HepG2 (cell line): ENCODE data around the gene TERC. TPM values are rescaled to one million over a fixed set of nuclear protein-coding genes. Genes with fewer than 3 reads are reported as not detected.

Experiments used
- CCDC6 ChIP-seq: sonication (generic); formaldehyde crosslinking; IDR thresholded peaks from 2 replicates; pipeline ENCODE4 v1.8.1; 2022; ENCODE audit warnings: mild to moderate bottlenecking, missing genetic modification reagents, moderate library complexity
- KDM2A ChIP-seq: sonication (generic); formaldehyde crosslinking; IDR thresholded peaks from 2 replicates; pipeline ENCODE4 v1.4.0; 2020; ENCODE audit warnings: low read depth, missing genetic modification reagents, borderline replicate concordance
- MYC ChIP-seq: sonication (generic); formaldehyde crosslinking; IDR thresholded peaks from 2 replicates; pipeline ENCODE4 v1.9.0; 2021; ENCODE audit warnings: missing genetic modification reagents, borderline replicate concordance
- PRMT3 ChIP-seq: sonication (generic); formaldehyde crosslinking; IDR thresholded peaks from 2 replicates; pipeline ENCODE4 v1.8.1; 2022; ENCODE audit warnings: low read depth, mild to moderate bottlenecking, moderate library complexity, missing genetic modification reagents, borderline replicate concordance
- RBM39 ChIP-seq: fragments of 200-400 bp; formaldehyde crosslinking; IDR thresholded peaks from one replicate; pipeline ENCODE4 v1.6.1; 2018; ENCODE audit warnings: antibody characterized with exemption, mild to moderate bottlenecking, low read depth, low read length; ENCODE audit not compliant: poor library complexity, severe bottlenecking
- SALL1 ChIP-seq: sonication (generic); formaldehyde crosslinking; IDR thresholded peaks from 2 replicates; pipeline ENCODE4 v1.8.0; 2022; ENCODE audit warnings: mild to moderate bottlenecking, missing genetic modification reagents
- XRCC5 ChIP-seq: fragments of 200-400 bp; formaldehyde crosslinking; optimal IDR thresholded peaks from 2 replicates; pipeline ENCODE3; 2017; ENCODE audit warnings: mild to moderate bottlenecking, low read length
- ZFP62 ChIP-seq: sonication (generic); formaldehyde crosslinking; IDR thresholded peaks from 2 replicates; pipeline ENCODE4 v1.4.0; 2020; ENCODE audit warnings: missing genetic modification reagents
- ZFP82 ChIP-seq: sonication (generic); formaldehyde crosslinking; IDR thresholded peaks from 2 replicates; pipeline ENCODE4 v1.5.1; 2020; ENCODE audit warnings: mild to moderate bottlenecking, missing genetic modification reagents, borderline replicate concordance
- ZNF230 ChIP-seq: sonication (generic); formaldehyde crosslinking; IDR thresholded peaks from 2 replicates; pipeline ENCODE4 v1.4.0; 2020; ENCODE audit warnings: mild to moderate bottlenecking, missing genetic modification reagents
- ZNF646 ChIP-seq: sonication (generic); formaldehyde crosslinking; IDR thresholded peaks from 2 replicates; pipeline ENCODE4 v1.9.0; 2021; ENCODE audit warnings: mild to moderate bottlenecking, missing genetic modification reagents
- ZNF687 ChIP-seq: sonication (generic); formaldehyde crosslinking; IDR thresholded peaks from 2 replicates; pipeline ENCODE4 v1.5.1; 2020; ENCODE audit warnings: mild to moderate bottlenecking, missing genetic modification reagents, moderate library complexity
- polyA plus RNA-seq, 8 experiments: library from polyadenylated mRNA; depleted of rRNA in 3 of 8; stranded (reverse) in 7 of 8; unstranded in 1 of 8; fragments of >200 nt; fragmentation: Illumina TruSeq in 4 of 8; extraction: Trizol in 4 of 8; gene quantifications; 2 replicates each; pipeline versions ENCODE4 v1.2.1 to v1.2.3, GENCODE V29; 2011 to 2016; ENCODE audit warnings: low read depth in 4 of 8, missing spikeins in 1 of 8, mixed read lengths in 1 of 8; ENCODE audit not compliant: insufficient read depth in 1 of 8
- total RNA-seq, 5 experiments: library from RNA; depleted of rRNA; stranded (reverse); fragments of >200 nt; fragmentation: Illumina TruSeq; extraction: Trizol; gene quantifications; 2 replicates each; pipeline ENCODE4 v1.2.3, GENCODE V29; 2016; ENCODE audit warnings: low read depth in 1 of 5
- TF ChIP-seq, protein P1 (sequence below): sonication (generic); formaldehyde crosslinking; IDR thresholded peaks from 2 replicates; pipeline ENCODE4 v1.4.0; 2020; ENCODE audit warnings: missing genetic modification reagents
- TF ChIP-seq, protein P2 (sequence below): IDR thresholded peaks from 2 replicates; pipeline ENCODE4 v1.6.1; 2012; ENCODE audit warnings: inconsistent platforms

The TERC gene
- total and polyA plus RNA-seq, 2 of the 13 experiments (the other 11 are each of a cell fraction or from before 2014, with no cell fraction given), result 1.3 to 74.6 TPM

GRCh38 chr3:169813757-169814517 is 49.1 kb upstream of the TERC start (continued):
- TF ChIP-seq PRMT3 (CRISPR knock-in tag), result no peak
- TF ChIP-seq ZNF230 (CRISPR knock-in tag), result 0 out of 2 replicates have a peak, but pooled peaks have one; percentile 27
- TF ChIP-seq ZFP62 (CRISPR knock-in tag), result no peak
- TF ChIP-seq, protein P1, sequence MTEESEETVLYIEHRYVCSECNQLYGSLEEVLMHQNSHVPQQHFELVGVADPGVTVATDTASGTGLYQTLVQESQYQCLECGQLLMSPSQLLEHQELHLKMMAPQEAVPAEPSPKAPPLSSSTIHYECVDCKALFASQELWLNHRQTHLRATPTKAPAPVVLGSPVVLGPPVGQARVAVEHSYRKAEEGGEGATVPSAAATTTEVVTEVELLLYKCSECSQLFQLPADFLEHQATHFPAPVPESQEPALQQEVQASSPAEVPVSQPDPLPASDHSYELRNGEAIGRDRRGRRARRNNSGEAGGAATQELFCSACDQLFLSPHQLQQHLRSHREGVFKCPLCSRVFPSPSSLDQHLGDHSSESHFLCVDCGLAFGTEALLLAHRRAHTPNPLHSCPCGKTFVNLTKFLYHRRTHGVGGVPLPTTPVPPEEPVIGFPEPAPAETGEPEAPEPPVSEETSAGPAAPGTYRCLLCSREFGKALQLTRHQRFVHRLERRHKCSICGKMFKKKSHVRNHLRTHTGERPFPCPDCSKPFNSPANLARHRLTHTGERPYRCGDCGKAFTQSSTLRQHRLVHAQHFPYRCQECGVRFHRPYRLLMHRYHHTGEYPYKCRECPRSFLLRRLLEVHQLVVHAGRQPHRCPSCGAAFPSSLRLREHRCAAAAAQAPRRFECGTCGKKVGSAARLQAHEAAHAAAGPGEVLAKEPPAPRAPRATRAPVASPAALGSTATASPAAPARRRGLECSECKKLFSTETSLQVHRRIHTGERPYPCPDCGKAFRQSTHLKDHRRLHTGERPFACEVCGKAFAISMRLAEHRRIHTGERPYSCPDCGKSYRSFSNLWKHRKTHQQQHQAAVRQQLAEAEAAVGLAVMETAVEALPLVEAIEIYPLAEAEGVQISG (CRISPR knock-in tag), result peak; percentile 44
- peak; percentile 26; the same call in 1 of the 2 replicates for TF ChIP-seq SALL1
- TF ChIP-seq, protein P2, sequence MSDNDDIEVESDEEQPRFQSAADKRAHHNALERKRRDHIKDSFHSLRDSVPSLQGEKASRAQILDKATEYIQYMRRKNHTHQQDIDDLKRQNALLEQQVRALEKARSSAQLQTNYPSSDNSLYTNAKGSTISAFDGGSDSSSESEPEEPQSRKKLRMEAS, result peak; percentile 81
- TF ChIP-seq ZFP82 (CRISPR knock-in tag), result no peak
- peak; percentile 37 for TF ChIP-seq XRCC5
- peak; percentile 53 for TF ChIP-seq ZNF687 (CRISPR knock-in tag)
- no peak for TF ChIP-seq RBM39
- no peak for TF ChIP-seq CCDC6 (CRISPR knock-in tag)
- peak; percentile 67; the same call in 1 of the 2 replicates for TF ChIP-seq MYC (CRISPR knock-in tag)
- TF ChIP-seq ZNF646 (CRISPR knock-in tag), result no peak
- peak; percentile 25; the same call in 1 of the 2 replicates for TF ChIP-seq KDM2A (CRISPR knock-in tag)
